A549 (cell line): ENCODE data around the gene CLIC4. TPM values are rescaled to one million over a fixed set of nuclear protein-coding genes. Genes with fewer than 3 reads are reported as not detected.
A peak's percentile ranks its signal among the peaks of the same experiment; 100 is the strongest.
"Not testable (repeated sequence)": the region's sequence is repeated elsewhere in the genome, so short reads cannot be mapped to it uniquely, and the experiment has no call there.

Source experiments
- ATAC-seq, 2 experiments: fragments of 200-7000 bp in 1 of 2; fragments of >200 bp in 1 of 2; cut with Nextera tagmentation in 1 of 2; cut with Tn5 transposase in 1 of 2; 3 replicates each; pipeline versions ENCODE4 v1.8.0 to v1.9.1; 2018 to 2020; ENCODE audit warnings: mild to moderate bottlenecking in 1 of 2, moderate library complexity in 1 of 2
- CTCF ChIA-PET: fragments of 300-600 bp; sonication (Branson Sonifier 250); formaldehyde crosslinking; extraction: SDS; loops from one replicate; lab custom pipeline; 2021; ENCODE audit warnings: antibody characterized with exemption, inconsistent platforms; lab: Yijun Ruan, JAX
- POLR2A ChIA-PET: fragments of 350-600 bp; formaldehyde crosslinking; extraction: SDS; loops from one replicate; lab custom pipeline; 2021; ENCODE audit warnings: antibody characterized with exemption, inconsistent platforms; lab: Yijun Ruan, JAX
- DNase-seq, 2 experiments: peaks; one replicate each; pipeline versions ENCODE4 v3.0.0 to v3.0.0-alpha.2; 2011 to 2016; ENCODE audit warnings: low read depth in 1 of 2, low spot score in 1 of 2
- FAIRE-seq: peaks from 2 replicates; lab custom pipeline; 2011; peaks lifted over from hg19 to GRCh38; lab: Jason Lieb, UNC
- H3K27ac ChIP-seq, 2 experiments: fragments of >200 bp; sonication (Bioruptor Twin); formaldehyde crosslinking; 3 replicates each; pipeline ENCODE4 v1.5.1; 2016 to 2017
- H3K4me1 ChIP-seq: fragments of >200 bp; sonication (Bioruptor Twin); formaldehyde crosslinking; 3 replicates; pipeline ENCODE4 v1.6.1; 2016
- H3K4me2 ChIP-seq: fragments of >200 bp; sonication (Bioruptor Twin); formaldehyde crosslinking; 3 replicates; pipeline ENCODE4 v1.6.1; 2016
- H3K4me3 ChIP-seq: fragments of >200 bp; sonication (Bioruptor Twin); formaldehyde crosslinking; 3 replicates; pipeline ENCODE4 v1.5.1; 2016
- H3K9me3 ChIP-seq: fragments of >200 bp; sonication (Bioruptor Twin); formaldehyde crosslinking; 3 replicates; pipeline ENCODE4 v1.6.1; 2016
- EHMT2 ChIP-seq: fragments of 200-600 bp; sonication (generic); IDR thresholded peaks from 2 replicates; pipeline ENCODE4 v1.6.1; 2016; ENCODE audit warnings: antibody characterized with exemption, low read depth, mild to moderate bottlenecking, moderate library complexity
- HMGXB4 ChIP-seq: fragments of 250-450 bp; sonication (Bioruptor Pico); IDR thresholded peaks from 2 replicates; pipeline ENCODE4 v1.5.0; 2021; ENCODE audit warnings: mild to moderate bottlenecking, moderate library complexity, borderline replicate concordance
- JUN ChIP-seq, 2 experiments: fragments of >200 bp; sonication (Bioruptor Twin); formaldehyde crosslinking; IDR thresholded peaks; 2 replicates in 1 of 2; 3 replicates in 1 of 2; pipeline ENCODE4 v1.6.1; 2016 to 2017
- KDM5A ChIP-seq: fragments of 200-600 bp; sonication (generic); IDR thresholded peaks from 2 replicates; pipeline ENCODE4 v1.6.1; 2016; ENCODE audit warnings: antibody characterized with exemption, mild to moderate bottlenecking
- PHF8 ChIP-seq: fragments of 200-600 bp; sonication (generic); IDR thresholded peaks from 2 replicates; pipeline ENCODE4 v1.6.1; 2016; ENCODE audit warnings: low read depth, mild to moderate bottlenecking, antibody characterized with exemption, moderate library complexity, borderline replicate concordance
- POLR2A ChIP-seq: IDR thresholded peaks from 2 replicates; pipeline ENCODE4 v1.6.1; 2012; ENCODE audit warnings: mild to moderate bottlenecking, low read length
- RAD21 ChIP-seq, 2 experiments: fragments of >200 bp in 1 of 2; sonication (Bioruptor Twin) in 1 of 2; formaldehyde crosslinking in 1 of 2; IDR thresholded peaks in 1 of 2; conservative IDR thresholded peaks in 1 of 2; 2 replicates in 1 of 2; 3 replicates in 1 of 2; pipeline ENCODE4 v1.6.1; 2012 to 2018; ENCODE audit warnings: inconsistent platforms in 1 of 2
- RCOR1 ChIP-seq: fragments of 150-350 bp; IDR thresholded peaks from 2 replicates; pipeline ENCODE4 v1.6.1; 2014; ENCODE audit warnings: antibody characterized with exemption, low read length, low read depth
- REST ChIP-seq: fragments of 200-600 bp; sonication (generic); IDR thresholded peaks from 2 replicates; pipeline ENCODE4 v1.6.1; 2016; ENCODE audit warnings: antibody characterized with exemption, mild to moderate bottlenecking, moderate library complexity
- TFCP2L1 ChIP-seq: fragments of 250-450 bp; sonication (Bioruptor Pico); IDR thresholded peaks from 2 replicates; pipeline ENCODE4 v1.5.0; 2021; ENCODE audit warnings: mild to moderate bottlenecking
- TP53 ChIP-seq: fragments of 250-450 bp; sonication (Bioruptor Pico); IDR thresholded peaks from 2 replicates; pipeline ENCODE4 v1.5.0; 2021; ENCODE audit warnings: mild to moderate bottlenecking, moderate library complexity
- ZC3H11A ChIP-seq: fragments of 450-650 bp; IDR thresholded peaks from 2 replicates; pipeline ENCODE4 v1.6.1; 2014; ENCODE audit warnings: antibody characterized with exemption, mild to moderate bottlenecking
- ZSCAN20 ChIP-seq: fragments of 250-450 bp; sonication (Bioruptor Pico); IDR thresholded peaks from 2 replicates; pipeline ENCODE4 v1.8.0; 2022; ENCODE audit warnings: mild to moderate bottlenecking, moderate library complexity
- WGBS: methylation state at CpG from one replicate; pipeline ENCODE4 v1.1.6; 2017; ENCODE audit errors: missing lambda C conversion rate; 5-methylcytosine and 5-hydroxymethylcytosine counted together
- polyA plus RNA-seq, 4 experiments: library from polyadenylated mRNA; depleted of rRNA in 3 of 4; stranded (reverse); fragments of >200 nt; fragmentation: RNase III in 1 of 4; extraction: RNeasy Plus Mini Kit Qiagen cat#74134 plus additional on column Dnase treatment in 1 of 4; gene quantifications; 2 replicates in 3 of 4; 3 replicates in 1 of 4; pipeline ENCODE4 v1.2.3, GENCODE V29; 2011 to 2017

Gene CLIC4
- polyA plus RNA-seq, 2 of the 4 experiments (the other 2 are of a cell fraction) = 52.1 to 97.4 TPM

GRCh38 chr1:24704411-24705259 lies 40.6 kb upstream of the CLIC4 start:
- ATAC-seq = peak; percentile 29 to 39; a peak in 4 of 6 replicates

GRCh38 chr1:24705260-24706073 lies 39.8 kb upstream of the CLIC4 start:
- ATAC-seq (peak; percentile 98 to 99), FAIRE-seq (no peak)
- no peaks in the 10 kb centered on the region for H3K9me3 ChIP-seq
- peak overlapping the region; percentile 33 for H3K4me3 ChIP-seq
- 2% methylated on average over 18 of the region's 18 CpGs for WGBS
- POLR2A ChIA-PET = interaction anchor here (0.6 to 1.8 kb wide), 12 partner anchors 9 to 1361 kb away, joined by 3 to 12 read pairs (median 4); partner anchors contain the start of genes CLIC4 and HNRNPR
- peak in 1 of 2 experiments; percentile 38; a peak in 1 of 5 replicates for TF ChIP-seq JUN (IDR thresholded peaks at IDR 0.05)
- TF ChIP-seq ZC3H11A = no peak
- TF ChIP-seq, all 56 proteins: peak for 1
- Histone ChIP-seq H3K4me1 (peaks cover 18% of the 10 kb centered on the region), H3K4me2 (peak overlapping the region; percentile 72), H3K27ac (peak overlapping the region; percentile 67 to 89)
- CTCF ChIA-PET = interaction anchor here (1.5 kb wide), 1 partner anchor 17 kb away, joined by 16 read pairs; no protein-coding TSS in a partner anchor
- peak; percentile 91 to 95 for DNase-seq

More at GRCh38 chr1:24704411-24705259, 40.6 kb upstream of the CLIC4 start:
- Histone ChIP-seq H3K4me2 (peak overlapping the region; percentile 72), H3K27ac (peak overlapping the region; percentile 67 to 89), H3K4me1 (peaks cover 18% of the 10 kb centered on the region), H3K4me3 (no peak overlapping the region), H3K9me3 (no peaks in the 10 kb centered on the region)
- FAIRE-seq (no peak), DNase-seq (peak; percentile 31 to 68)
- ChIA-PET CTCF (interaction anchor here (0.9 to 3.1 kb wide), 4 partner anchors 16 to 28 kb away, joined by 3 to 16 read pairs (median 10); no protein-coding TSS in a partner anchor), POLR2A (interaction anchor here (0.7 to 1.8 kb wide), 10 partner anchors 9 to 126 kb away, joined by 3 to 11 read pairs (median 4); partner anchors contain the start of gene CLIC4)
- TF ChIP-seq TP53 (CRISPR knock-in tag) (no peak), EHMT2 (no peak), POLR2A (no peak), HMGXB4 (CRISPR knock-in tag) (no peak), REST (no peak), ZSCAN20 (CRISPR knock-in tag) (no peak), PHF8 (no peak), RAD21 (conservative IDR thresholded peaks at IDR 0.05 in 1 of 2, IDR thresholded peaks at IDR 0.05 in 1 of 2) (no peak), TFCP2L1 (CRISPR knock-in tag) (no peak), KDM5A (no peak), RCOR1 (no peak)
- WGBS = 32% methylated on average over 10 of the region's 16 CpGs

GRCh38 chr1:24706074-24706389 lies 39.2 kb upstream of the CLIC4 start:
- H3K27ac ChIP-seq = peak overlapping the region; percentile 67 to 89
- ChIA-PET CTCF (interaction anchor here (1.5 kb wide), 1 partner anchor 18 kb away, joined by 16 read pairs; no protein-coding TSS in a partner anchor), POLR2A (interaction anchor here (0.6 to 1.8 kb wide), 5 partner anchors 23 to 1362 kb away, joined by 3 to 12 read pairs (median 7); partner anchors contain the start of genes CLIC4 and HNRNPR)
- peaks cover 18% of the 10 kb centered on the region for H3K4me1 ChIP-seq
- 88% methylated on average over 9 of the region's 9 CpGs for WGBS
- ATAC-seq, DNase-seq, FAIRE-seq, H3K9me3 ChIP-seq: not testable (repeated sequence)
- H3K4me2 ChIP-seq = peak overlapping the region; percentile 72
- H3K4me3 ChIP-seq = peak overlapping the region; percentile 33
